GM18907 (cell line): ENCODE measurements around the gene GDE1.

Experiments used
- ATAC-seq: cut with Tn5 transposase; IDR thresholded peaks from one replicate; pipeline ENCODE4 v1.9.1; 2021; ENCODE audit warnings: mild to moderate bottlenecking, moderate library complexity; ENCODE audit not compliant: unreplicated experiment

Gene GDE1

GRCh38 chr16:19488213-19488640, 33.7 kb downstream of the GDE1 start:
- no peak for ATAC-seq

- ATAC-seq, result no peak
Observed at GRCh38 chr16:19486750-19487325, 35.1 kb downstream of the GDE1 start.

- ATAC-seq, result no peak
Observed at GRCh38 chr16:19486051-19486450, 35.8 kb downstream of the GDE1 start.

GRCh38 chr16:19485611-19486010, 36.3 kb downstream of the GDE1 start:
- ATAC-seq, result no peak

GRCh38 chr16:19484096-19484495, 37.8 kb downstream of the GDE1 start:
- ATAC-seq, result no peak

GRCh38 chr16:19482291-19482690, 39.6 kb downstream of the GDE1 start:
- no peak for ATAC-seq

- no peak for ATAC-seq
Observed at GRCh38 chr16:19481769-19482168, 40.1 kb downstream of the GDE1 start.

GRCh38 chr16:19481296-19481695, 40.6 kb downstream of the GDE1 start:
- ATAC-seq, result no peak

- ATAC-seq, result no peak
Observed at GRCh38 chr16:19479302-19479721, 42.6 kb downstream of the GDE1 start.

GRCh38 chr16:19478505-19478904, 43.4 kb downstream of the GDE1 start:
- ATAC-seq, result no peak

- ATAC-seq, result no peak
Observed at GRCh38 chr16:19474617-19475016, 47.3 kb downstream of the GDE1 start.

GRCh38 chr16:19472482-19472881, 49.4 kb downstream of the GDE1 start:
- no peak for ATAC-seq

- ATAC-seq, result no peak
Observed at GRCh38 chr16:19468300-19468699, 53.6 kb downstream of the GDE1 start.

GRCh38 chr16:19463468-19464315, 58.2 kb downstream of the GDE1 start:
- ATAC-seq, result no peak

GRCh38 chr16:19460397-19460796, 61.5 kb downstream of the GDE1 start:
- no peak for ATAC-seq

GRCh38 chr16:19458722-19459379, 63.0 kb downstream of the GDE1 start:
- no peak for ATAC-seq
